AG04449 (cell line): Measurements from ENCODE around the gene ASH1L.
"Not testable (repeated sequence)": the region's sequence is repeated elsewhere in the genome, so short reads cannot be mapped to it uniquely, and the experiment has no call there.

ENCODE experiments used
- CTCF ChIA-PET: fragments of 350-600 bp; formaldehyde crosslinking; extraction: SDS; loops from one replicate; lab custom pipeline; 2021; ENCODE audit warnings: antibody characterized with exemption; lab: Yijun Ruan, JAX
- POLR2A ChIA-PET: fragments of 400-600, 350-600 bp; formaldehyde crosslinking; extraction: SDS; loops from one replicate; lab custom pipeline; 2020; ENCODE audit warnings: antibody characterized with exemption, inconsistent platforms; lab: Yijun Ruan, JAX
- DNase-seq: peaks from one replicate; pipeline ENCODE4 v3.0.0-alpha.2; 2010; ENCODE audit warnings: low read depth, low spot score
- H3K4me3 ChIP-seq: 2 replicates; pipeline ENCODE4 v1.5.1; 2011; ENCODE audit warnings: low read depth, mild to moderate bottlenecking, control low read depth, low read length
- CTCF ChIP-seq: IDR thresholded peaks from one replicate; pipeline ENCODE4 v1.5.1; 2011; ENCODE audit warnings: mild to moderate bottlenecking, moderate library complexity, low read length, control low read depth, inconsistent platforms; ENCODE audit not compliant: insufficient read depth; ENCODE audit errors: missing control alignments

ASH1L gene

GRCh38 chr1:155339515-155340097, 223.0 kb downstream of the ASH1L start:
- H3K4me3 ChIP-seq = no peak overlapping the region
- ChIA-PET CTCF (interaction anchor here (1.0 to 1.8 kb wide), 4 partner anchors 9 to 91 kb away, joined by 3 to 6 read pairs (median 4); no protein-coding TSS in a partner anchor), POLR2A (no interaction called here)
- no peak for DNase-seq
- no peak for TF ChIP-seq CTCF

DNA sequence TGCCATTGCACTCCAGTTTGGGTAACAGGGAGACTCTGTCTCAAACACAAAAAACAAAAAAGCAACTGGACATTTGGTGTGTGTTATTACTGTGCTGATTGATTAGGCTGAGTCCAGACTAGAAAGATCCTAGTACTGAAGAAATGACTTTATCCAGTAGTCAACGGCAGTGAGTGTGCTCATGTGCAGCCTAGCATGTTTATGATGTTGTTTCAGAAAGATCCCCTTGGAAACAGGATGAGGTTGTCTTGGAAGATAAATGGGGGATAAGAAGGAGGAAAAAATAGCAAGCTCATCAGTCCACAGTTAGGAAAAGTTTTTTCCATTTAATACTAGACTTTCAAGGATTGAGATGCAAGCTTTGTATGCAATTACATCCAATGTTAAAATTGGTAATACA, 227.6 kb downstream of the ASH1L start:
- no peak overlapping the region for H3K4me3 ChIP-seq
- ChIA-PET POLR2A (no interaction called here), CTCF (interaction anchor here (1.1 to 2.8 kb wide), 5 partner anchors 8 to 83 kb away, joined by 3 to 10 read pairs (median 5); no protein-coding TSS in a partner anchor)
- no peak for TF ChIP-seq CTCF
- no peak for DNase-seq

DNA sequence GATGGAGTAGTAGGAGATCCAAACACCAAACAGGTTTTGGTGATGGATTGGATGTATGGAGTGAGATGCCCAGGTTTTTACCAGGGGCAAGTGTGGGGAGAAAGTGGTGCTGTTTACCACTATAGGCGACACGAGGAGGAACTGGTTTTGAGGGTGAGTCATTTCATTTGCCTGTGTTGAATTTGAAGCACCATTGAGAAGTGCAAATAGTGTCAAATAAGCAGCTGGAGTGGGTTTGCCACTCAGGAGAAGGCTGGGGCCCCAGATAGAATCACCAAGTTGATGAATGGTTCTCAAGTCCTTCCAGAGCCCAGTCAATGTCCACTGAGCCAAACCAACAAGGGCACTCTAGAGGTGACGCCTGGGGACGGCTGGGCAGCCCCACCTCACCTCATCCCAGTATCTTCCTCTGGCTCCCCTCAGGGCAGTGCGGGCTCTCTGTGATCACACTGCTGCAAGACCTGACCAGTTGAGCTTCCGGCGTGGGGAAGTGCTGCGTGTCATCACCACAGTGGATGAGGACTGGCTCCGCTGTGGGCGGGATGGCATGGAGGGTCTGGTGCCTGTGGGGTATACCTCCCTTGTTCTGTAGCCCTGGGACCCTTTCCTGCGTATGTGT, 232.5 kb downstream of the ASH1L start:
- CTCF ChIA-PET = interaction anchor here (13.1 kb wide), 1 partner anchor 78 kb away, joined by 253 read pairs; the partner anchor contains the start of gene ENTREP3
- POLR2A ChIA-PET = no interaction called here
- H3K4me3 ChIP-seq = no peak overlapping the region
- DNase-seq = no peak
- no peak for TF ChIP-seq CTCF

- DNase-seq, H3K4me3 ChIP-seq, POLR2A ChIA-PET: not testable (repeated sequence)
- CTCF ChIA-PET = interaction anchor here (0.8 to 13.1 kb wide), 4 partner anchors 21 to 202 kb away, joined by 3 to 253 read pairs (median 4); partner anchors contain the start of genes ENTREP3 and FDPS
Measured at GRCh38 chr1:155328856-155329255, 233.7 kb downstream of the ASH1L start.

- ChIA-PET CTCF (interaction anchor here (1.1 to 13.1 kb wide), 3 partner anchors 76 to 203 kb away, joined by 4 to 253 read pairs (median 4); partner anchors contain the start of gene ENTREP3), POLR2A (no interaction called here)
- DNase-seq = no peak
- TF ChIP-seq CTCF = no peak
- no peak overlapping the region for H3K4me3 ChIP-seq
Measured at GRCh38 chr1:155327981-155328380, 234.6 kb downstream of the ASH1L start.

GRCh38 chr1:155326631-155327037, 236.0 kb downstream of the ASH1L start:
- no peak for TF ChIP-seq CTCF
- DNase-seq = no peak
- POLR2A ChIA-PET = no interaction called here
- CTCF ChIA-PET = interaction anchor here (1.0 to 13.1 kb wide), 3 partner anchors 9 to 74 kb away, joined by 3 to 253 read pairs (median 3); partner anchors contain the start of gene ENTREP3
- no peak overlapping the region for H3K4me3 ChIP-seq
